Stimulated activated naive B cell treated with anti-CD40 and anti-IgM and Interleukin-4, amounts not matched to agents 10 μg/mL and 1 μg/mL and 100 μg/mL, for 72 hours (primary cell): ENCODE results near the gene CACNA1B.
"Not testable (repeated sequence)": the region's sequence is repeated elsewhere in the genome, so short reads cannot be mapped to it uniquely, and the experiment has no call there.

Source experiments
- ATAC-seq, 2 donors: fragments of 150-1000 bp; cut with Tn5 transposase; replicated peaks; 2 replicates each; pipeline ENCODE4 v1.10.0; 2021; ENCODE audit warnings: moderate library complexity in 1 of 2
- DNase-seq: peaks from one replicate; pipeline ENCODE4 v3.0.0; 2021
- H3K27ac Mint-ChIP-seq: one replicate; pipeline ENCODE4 v1.8.0; 2022; ENCODE audit warnings: mild to moderate bottlenecking, mixed read lengths
- H3K27me3 Mint-ChIP-seq, 2 donors: one replicate each; pipeline ENCODE4 v1.8.0; 2022; ENCODE audit warnings: mixed read lengths in 2 of 2
- H3K36me3 Mint-ChIP-seq, 2 donors: one replicate each; pipeline ENCODE4 v1.8.0; 2022; ENCODE audit warnings: mixed read lengths in 2 of 2, mild to moderate bottlenecking in 1 of 2
- H3K4me1 Mint-ChIP-seq, 2 donors: one replicate each; pipeline ENCODE4 v1.8.0; 2022; ENCODE audit warnings: mixed read lengths in 2 of 2, mild to moderate bottlenecking in 1 of 2
- H3K4me3 Mint-ChIP-seq, 2 donors: one replicate each; pipeline ENCODE4 v1.8.0; 2022; ENCODE audit warnings: mild to moderate bottlenecking in 2 of 2, mixed read lengths in 2 of 2, moderate library complexity in 1 of 2
- H3K9me3 Mint-ChIP-seq, 2 donors: one replicate each; pipeline ENCODE4 v1.8.0; 2022; ENCODE audit warnings: mixed read lengths in 2 of 2, mild to moderate bottlenecking in 1 of 2

CACNA1B gene

DNA sequence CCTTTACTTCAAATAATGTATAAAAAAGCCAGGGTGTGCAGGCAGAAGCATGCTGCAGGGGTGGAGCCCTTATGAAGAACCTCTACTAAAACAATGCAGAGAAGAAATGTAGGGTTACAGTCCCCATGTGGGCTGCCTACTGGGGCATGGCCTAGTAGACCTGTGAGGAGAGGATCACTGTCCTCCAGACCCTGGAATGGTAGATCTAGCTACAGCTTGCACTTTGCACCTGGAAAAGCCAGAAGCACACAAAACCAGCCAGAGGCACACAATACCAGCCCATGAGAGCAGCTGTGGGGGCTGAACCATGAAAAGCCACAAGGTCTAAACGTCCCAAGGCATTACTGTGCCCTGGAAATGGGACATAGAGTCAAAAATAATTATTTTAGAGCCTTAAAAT, 289.2 kb downstream of the CACNA1B start:
- H3K27me3 Mint-ChIP-seq = peaks cover 7 to 14% of the 10 kb centered on the region in 2 donors
- not testable (repeated sequence) for DNase-seq, ATAC-seq, H3K27ac Mint-ChIP-seq, H3K9me3 Mint-ChIP-seq, H3K36me3 Mint-ChIP-seq, H3K4me3 Mint-ChIP-seq, H3K4me1 Mint-ChIP-seq
